Erythroblast (primary cell): ENCODE results near the gene AARS2.
"Not testable (repeated sequence)": the region's sequence is repeated elsewhere in the genome, so short reads cannot be mapped to it uniquely, and the experiment has no call there.

Experiments used
- GATA1 ChIP-seq: IDR thresholded peaks from 2 replicates; pipeline ENCODE4 v1.6.1; 2011; ENCODE audit warnings: low read depth, mild to moderate bottlenecking, control low read depth, low read length, moderate library complexity
- POLR2A ChIP-seq: IDR thresholded peaks from 2 replicates; pipeline ENCODE4 v1.6.1; 2011; ENCODE audit warnings: mild to moderate bottlenecking, low read length

GRCh38 chr6:44317136-44317631, 4.0 kb upstream of the AARS2 start:
- not testable (repeated sequence) for TF ChIP-seq POLR2A, GATA1
